22Rv1 (cell line): ENCODE measurements around the gene UPK3BL2.
"Not testable (repeated sequence)": the region's sequence is repeated elsewhere in the genome, so short reads cannot be mapped to it uniquely, and the experiment has no call there.

Experiments
- CTCF ChIP-seq: fragments of 450-650 bp; IDR thresholded peaks from 2 replicates; pipeline ENCODE4 v1.5.1; 2017; ENCODE audit warnings: mild to moderate bottlenecking
- ZFX ChIP-seq: fragments of 450-650 bp; IDR thresholded peaks from 2 replicates; pipeline ENCODE4 v1.6.1; 2017; ENCODE audit warnings: antibody characterized with exemption, borderline replicate concordance

GRCh38 chr7:102505298-102506185, 38.0 kb downstream of the UPK3BL2 start:
- TF ChIP-seq CTCF, ZFX: not testable (repeated sequence)
